NT2/D1 (cell line): ENCODE measurements around the gene TBL1X.

ENCODE experiments used
- YY1 ChIP-seq: IDR thresholded peaks from 2 replicates; pipeline ENCODE4 v1.6.1; 2011; ENCODE audit not compliant: insufficient read length, insufficient read depth
- ZNF274 ChIP-seq: IDR thresholded peaks from 2 replicates; pipeline ENCODE4 v1.6.1; 2011; ENCODE audit warnings: mild to moderate bottlenecking, low read depth, low read length

- TF ChIP-seq YY1 (no peak), ZNF274 (no peak)
Observed at GRCh38 chrX:9586992-9587392, 122.1 kb downstream of the TBL1X start.
